ENCODE data around the gene BPTF.

DNA sequence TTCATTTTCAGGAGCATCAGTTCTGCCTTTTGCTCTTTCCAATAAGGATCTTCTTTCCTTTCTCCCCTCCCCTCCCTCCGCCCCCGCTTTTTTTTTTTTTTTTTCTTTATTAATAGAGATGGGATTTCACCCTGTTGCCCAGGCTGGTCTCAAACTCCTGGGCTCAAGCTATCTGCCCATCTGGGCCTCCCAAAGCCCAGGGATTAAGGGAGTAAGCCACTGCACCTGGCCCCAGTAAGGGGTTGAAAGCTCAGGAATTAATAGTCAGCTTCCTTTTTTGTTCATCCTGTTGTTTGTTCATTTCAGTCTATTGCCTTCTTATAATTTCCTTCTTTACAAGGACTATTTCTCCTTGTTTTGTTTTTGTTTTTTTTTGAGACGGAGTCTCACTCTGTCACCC is 178.9 kb downstream of the BPTF start:
- TF ChIP-seq, protein P1, sequence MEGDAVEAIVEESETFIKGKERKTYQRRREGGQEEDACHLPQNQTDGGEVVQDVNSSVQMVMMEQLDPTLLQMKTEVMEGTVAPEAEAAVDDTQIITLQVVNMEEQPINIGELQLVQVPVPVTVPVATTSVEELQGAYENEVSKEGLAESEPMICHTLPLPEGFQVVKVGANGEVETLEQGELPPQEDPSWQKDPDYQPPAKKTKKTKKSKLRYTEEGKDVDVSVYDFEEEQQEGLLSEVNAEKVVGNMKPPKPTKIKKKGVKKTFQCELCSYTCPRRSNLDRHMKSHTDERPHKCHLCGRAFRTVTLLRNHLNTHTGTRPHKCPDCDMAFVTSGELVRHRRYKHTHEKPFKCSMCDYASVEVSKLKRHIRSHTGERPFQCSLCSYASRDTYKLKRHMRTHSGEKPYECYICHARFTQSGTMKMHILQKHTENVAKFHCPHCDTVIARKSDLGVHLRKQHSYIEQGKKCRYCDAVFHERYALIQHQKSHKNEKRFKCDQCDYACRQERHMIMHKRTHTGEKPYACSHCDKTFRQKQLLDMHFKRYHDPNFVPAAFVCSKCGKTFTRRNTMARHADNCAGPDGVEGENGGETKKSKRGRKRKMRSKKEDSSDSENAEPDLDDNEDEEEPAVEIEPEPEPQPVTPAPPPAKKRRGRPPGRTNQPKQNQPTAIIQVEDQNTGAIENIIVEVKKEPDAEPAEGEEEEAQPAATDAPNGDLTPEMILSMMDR (conservative IDR thresholded peaks at IDR 0.05 in 1 of 2, IDR thresholded peaks at IDR 0.05 in 1 of 2; ENCODE audit: extremely low read depth in 1 of 2, insufficient read depth in 1 of 2, low read depth in 1 of 2, low read length in 2 of 2), result no peak
- TF ChIP-seq EZH2 (IDR thresholded peaks at IDR 0.05; ENCODE audit: borderline replicate concordance, low read length), result no peak
